IPS-18c (cell line): ENCODE data around the gene TEX2.
"Not testable (repeated sequence)": the region's sequence is repeated elsewhere in the genome, so short reads cannot be mapped to it uniquely, and the experiment has no call there.

Source experiments
- H3K4me3 ChIP-seq: 2 replicates; pipeline ENCODE4 v1.7.0; 2013; ENCODE audit warnings: low read depth, mild to moderate bottlenecking, low read length, moderate library complexity; ENCODE audit not compliant: insufficient read depth
- H3K9me3 ChIP-seq: one replicate; pipeline ENCODE4 v1.6.1; 2013; ENCODE audit warnings: mild to moderate bottlenecking, low read length, moderate library complexity; ENCODE audit not compliant: control insufficient read depth, insufficient read depth

TEX2 gene

DNA sequence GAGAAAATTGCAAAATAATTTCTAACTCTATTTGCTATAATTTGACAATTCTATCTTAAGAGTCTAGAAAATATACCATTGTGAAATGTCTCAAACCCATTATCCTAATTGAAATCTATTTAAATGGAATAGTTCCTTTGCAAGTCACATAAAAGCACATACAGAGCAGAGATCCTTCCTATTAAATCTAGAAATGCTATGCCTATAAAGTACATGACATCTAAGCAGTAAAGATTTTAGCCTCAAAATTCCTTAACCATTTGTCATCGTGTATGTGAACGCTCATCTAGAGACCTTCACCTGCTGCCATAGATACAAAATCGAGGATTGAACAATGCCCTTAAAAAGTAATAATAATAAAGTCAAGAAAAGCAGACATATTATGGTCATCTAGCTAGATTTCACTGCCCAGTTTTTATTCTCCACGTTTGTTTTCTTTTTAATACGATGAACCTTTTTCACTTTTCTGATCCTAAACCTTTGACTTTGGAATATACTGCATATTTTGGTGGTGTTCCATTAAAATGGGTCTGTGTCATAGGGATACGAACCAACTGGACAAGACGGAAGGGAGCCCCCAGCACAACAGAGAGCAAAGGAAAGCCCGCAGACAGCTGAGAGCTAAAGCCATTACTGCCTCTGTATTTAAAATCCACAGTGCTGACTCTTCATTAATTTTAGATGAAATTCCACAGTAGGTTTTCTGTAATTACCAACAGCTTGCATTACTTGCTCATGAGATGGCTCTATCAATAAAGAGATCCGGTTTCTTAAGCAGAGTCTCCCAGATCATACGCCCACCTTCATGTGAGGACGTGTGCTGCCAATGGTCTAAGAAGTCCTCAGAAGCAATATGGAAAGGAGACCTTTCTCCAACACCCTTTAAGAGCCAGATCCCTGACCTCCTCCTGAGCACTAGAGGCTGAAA, 17.6 kb downstream of the TEX2 start:
- Histone ChIP-seq H3K9me3 (no peaks in the 10 kb centered on the region), H3K4me3 (no peak overlapping the region)

DNA sequence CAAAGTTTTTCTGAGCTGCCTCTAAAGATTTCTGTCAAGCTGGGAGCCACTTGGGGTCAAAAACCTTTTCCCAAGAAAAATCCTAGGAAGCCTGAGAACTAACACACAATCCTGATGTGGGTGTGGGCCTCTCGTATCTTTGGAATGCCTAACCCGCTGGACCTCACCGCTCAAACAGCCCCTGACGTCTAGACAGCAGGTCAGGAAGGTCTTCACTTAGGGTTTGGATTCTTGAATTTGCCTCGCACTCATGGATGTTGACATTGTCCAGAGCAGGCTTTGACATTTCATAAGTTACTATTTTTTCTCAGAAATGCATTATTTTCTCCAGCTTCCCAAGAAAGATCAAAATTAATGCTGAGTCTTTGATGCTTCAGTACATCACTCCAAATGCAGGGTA, 18.9 kb downstream of the TEX2 start:
- H3K4me3 ChIP-seq: no peak overlapping the region
- H3K9me3 ChIP-seq: no peaks in the 10 kb centered on the region

DNA sequence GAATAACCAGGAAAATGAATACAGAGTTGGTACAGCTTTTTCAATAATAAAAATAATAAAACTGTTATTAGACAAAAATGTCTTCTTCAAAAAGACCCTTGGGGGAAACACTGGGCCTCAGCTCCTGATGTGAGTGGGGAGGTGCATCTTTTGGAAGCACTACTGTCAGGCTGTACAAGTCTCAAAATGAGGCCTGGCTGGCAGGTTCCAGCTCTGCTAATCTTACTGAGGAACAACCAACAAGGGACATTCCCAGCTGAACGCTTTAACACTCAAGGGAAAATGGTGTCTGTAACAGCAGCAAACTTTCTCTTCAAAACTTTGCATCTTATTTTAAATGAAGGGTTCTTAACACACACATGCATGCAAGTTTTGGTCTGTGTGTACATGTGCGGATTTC, 19.7 kb downstream of the TEX2 start:
- Histone ChIP-seq H3K9me3 (no peaks in the 10 kb centered on the region), H3K4me3 (no peak overlapping the region)

DNA sequence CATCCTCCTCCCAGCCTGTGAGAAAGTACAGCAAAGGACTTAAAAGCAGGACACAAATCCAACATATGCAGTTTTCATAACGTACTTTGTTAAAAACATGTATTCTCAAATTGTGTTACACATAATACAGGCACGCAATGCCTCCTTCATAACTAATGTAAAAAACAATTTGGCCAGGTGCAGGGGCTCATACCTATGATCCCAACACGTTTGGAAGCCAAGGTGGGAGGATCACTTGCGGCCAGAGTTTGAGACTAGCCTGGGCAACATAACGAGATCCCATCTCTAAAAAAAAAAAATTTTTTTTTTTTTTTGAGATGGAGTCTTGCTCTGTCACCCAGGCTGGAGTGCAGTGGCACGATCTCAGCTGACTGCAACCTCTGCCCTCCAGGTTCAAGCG, 20.4 kb downstream of the TEX2 start:
- no peak overlapping the region for H3K4me3 ChIP-seq
- H3K9me3 ChIP-seq: no peaks in the 10 kb centered on the region

DNA sequence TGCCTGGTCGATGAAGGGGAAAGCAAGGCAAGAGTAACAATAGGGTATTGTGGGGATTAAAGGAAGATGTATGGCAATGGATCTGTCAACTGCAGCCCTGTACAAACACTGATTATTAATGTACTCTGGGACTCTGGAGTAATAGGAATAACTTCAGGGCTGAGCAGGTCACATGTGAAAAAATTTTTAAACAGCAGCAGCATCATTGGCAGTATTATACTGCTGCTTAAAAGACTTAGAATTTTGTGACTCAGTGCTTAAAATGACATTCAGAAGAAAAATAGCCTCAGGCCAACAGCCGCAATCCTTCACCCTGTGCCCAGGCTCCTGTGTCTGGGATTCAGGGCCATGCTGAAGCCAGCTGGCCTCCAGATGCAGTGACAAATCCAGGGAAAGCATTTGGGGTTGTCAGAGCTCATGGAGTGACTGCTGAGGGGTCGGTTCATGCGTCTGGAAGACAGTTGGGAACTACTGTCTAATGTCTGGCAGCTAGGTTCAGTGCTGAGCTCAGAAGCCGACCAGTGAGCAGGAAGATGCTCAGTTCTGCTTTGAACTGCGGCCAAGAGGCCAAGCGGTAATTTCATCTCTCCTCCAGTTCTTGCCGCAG, 22.2 kb downstream of the TEX2 start:
- Histone ChIP-seq H3K9me3 (no peaks in the 10 kb centered on the region), H3K4me3 (no peak overlapping the region)

DNA sequence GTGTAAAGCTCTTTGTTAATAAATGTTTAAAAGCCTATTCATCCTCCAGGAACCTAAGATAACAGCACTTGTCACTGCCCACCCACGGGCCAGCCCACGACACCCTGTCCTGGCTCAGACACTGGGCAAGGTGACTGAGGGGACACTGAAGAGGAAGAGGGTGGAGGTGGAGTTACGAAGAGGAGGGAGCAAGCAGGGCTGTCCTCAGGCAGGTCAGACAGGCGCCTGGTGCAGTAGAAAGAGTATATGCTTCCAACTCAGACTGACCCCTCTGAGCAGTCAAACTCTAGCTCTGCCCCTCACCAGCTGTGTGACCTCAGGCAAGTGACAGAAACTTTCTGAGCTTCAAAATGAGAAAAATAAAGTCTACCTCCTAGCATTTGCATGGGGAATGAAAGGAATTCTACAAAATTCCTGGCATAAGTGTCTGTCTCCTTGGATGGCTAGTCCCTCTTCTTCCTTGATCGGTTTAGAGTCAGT, 22.8 kb downstream of the TEX2 start:
- H3K9me3 ChIP-seq: no peaks in the 10 kb centered on the region
- H3K4me3 ChIP-seq: no peak overlapping the region

DNA sequence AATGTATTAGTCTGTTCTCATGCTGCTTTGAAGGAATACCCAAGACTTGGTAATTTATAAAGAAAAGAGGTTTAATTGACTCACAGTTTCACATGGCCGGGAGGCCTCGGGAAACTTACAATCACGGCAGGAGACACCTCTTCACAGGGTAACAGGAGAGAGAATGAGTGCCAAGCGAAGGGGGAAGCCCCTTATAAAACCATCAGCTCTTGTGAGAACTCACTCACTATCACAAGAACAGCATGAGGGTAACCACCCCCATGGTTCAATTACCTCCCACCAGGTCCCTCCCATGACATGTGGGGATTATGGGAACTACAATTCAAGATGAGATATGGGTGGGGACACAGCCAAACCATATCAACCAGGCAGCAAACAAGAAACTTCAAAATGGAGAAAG, 24.6 kb downstream of the TEX2 start:
- H3K4me3 ChIP-seq, H3K9me3 ChIP-seq: not testable (repeated sequence)

DNA sequence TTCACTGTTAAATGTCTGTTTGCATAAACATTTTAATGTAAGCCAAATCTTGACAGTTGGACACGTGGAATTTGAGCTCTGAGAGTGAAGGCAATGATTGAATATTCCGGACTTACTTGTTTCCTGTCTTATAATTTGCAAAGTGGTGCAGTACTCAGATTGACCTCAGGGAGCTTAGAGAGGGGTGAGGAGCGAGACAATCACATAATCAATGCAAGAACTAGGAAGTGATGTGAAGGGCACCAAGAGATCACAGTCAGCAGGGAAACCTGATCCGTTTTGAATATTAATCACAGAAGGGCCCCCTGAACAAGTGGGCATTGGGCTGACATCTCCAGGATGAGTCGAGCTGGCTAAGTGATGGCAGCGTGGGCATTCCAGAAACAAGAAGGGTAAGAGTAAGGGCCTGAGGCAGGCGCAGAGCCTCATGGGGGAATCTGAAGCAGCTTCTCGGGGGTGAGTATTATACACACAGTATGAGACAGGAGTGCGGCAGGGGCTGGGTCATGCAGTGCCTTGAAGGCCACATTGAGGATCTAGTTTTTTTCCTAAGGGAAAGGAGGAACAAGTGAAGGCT, 26.1 kb downstream of the TEX2 start:
- H3K9me3 ChIP-seq: no peaks in the 10 kb centered on the region
- no peak overlapping the region for H3K4me3 ChIP-seq

DNA sequence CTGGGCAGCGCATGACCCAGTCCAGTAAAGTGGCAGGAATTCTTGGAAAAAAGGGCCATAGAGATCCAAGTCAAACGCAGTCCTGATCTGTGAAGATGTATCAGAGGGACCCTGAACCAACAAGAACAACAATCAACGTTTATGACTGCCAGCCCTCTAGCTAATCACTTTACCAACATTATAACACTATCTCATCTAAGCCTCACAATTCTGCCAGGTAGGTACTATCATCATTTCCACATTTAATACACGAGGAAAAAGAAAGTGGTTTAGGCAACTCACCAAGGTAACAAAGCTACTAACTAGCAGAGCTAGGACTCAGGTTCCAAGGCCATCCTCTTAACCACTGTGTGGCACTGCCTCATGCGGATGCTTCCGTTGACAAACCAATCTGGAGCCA, 28.1 kb downstream of the TEX2 start:
- no peak overlapping the region for H3K4me3 ChIP-seq
- no peaks in the 10 kb centered on the region for H3K9me3 ChIP-seq

DNA sequence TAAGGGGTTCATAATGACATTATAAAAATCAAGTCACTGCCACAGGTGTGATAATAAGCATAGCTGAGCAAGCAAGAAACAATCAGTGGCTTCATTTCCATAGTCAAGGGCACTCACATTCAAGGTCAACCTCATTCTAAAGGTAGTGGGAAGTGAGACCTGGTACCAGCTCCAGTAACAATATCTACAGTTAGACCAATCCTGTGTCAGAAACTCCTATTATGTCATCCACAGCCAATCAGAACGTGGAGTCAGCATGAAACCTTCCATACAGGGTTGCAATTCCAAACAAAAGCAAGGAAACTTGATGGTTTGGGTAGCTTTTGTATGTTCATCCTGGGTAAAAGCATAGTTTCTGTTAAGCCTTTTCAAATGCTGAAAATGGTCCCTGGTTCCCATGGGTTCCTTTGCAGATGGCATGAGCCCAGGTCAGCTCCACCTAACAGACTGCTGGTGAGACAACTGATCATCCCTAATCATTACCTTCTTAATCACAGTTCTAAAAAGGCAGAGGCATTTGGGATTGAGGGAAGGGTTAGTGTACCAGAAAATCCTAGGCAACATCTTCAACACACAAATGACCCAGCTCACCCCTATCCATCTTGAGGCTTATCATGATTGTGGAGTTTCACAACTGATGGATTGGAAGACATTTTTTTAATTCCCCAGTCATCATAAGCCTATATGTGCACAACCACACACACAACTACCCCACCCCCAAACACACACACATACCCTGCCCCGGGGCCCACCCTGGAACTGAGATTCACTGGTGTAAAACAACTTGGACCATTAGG, 30.4 kb downstream of the TEX2 start:
- Histone ChIP-seq H3K4me3 (no peak overlapping the region), H3K9me3 (no peaks in the 10 kb centered on the region)

DNA sequence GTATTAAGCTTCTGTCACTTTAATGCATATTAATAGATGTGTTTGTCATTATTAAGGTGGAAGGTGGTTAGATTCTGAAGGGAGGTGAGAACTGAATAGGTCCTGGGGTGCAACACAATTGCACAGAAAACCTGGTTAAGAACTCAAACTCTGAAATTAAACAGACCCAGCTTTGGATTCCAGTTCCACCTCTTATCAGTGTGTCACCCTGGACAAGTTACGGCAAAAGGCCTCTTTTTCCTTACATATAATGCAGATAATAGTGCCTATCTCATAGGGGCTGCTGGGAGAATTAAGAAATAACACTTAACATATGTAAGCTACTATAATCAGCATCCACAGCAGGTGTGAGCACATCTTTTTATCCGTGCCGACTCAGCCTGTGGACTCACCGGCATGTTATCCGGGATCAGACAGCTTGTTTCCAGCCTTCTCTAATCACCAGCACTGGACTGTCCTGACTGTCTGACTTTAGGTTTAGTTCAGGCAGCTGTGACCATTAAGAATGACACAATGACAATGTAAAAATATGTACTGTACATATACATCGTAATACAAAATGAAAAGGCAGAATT, 31.4 kb downstream of the TEX2 start:
- H3K9me3 ChIP-seq: no peaks in the 10 kb centered on the region

DNA sequence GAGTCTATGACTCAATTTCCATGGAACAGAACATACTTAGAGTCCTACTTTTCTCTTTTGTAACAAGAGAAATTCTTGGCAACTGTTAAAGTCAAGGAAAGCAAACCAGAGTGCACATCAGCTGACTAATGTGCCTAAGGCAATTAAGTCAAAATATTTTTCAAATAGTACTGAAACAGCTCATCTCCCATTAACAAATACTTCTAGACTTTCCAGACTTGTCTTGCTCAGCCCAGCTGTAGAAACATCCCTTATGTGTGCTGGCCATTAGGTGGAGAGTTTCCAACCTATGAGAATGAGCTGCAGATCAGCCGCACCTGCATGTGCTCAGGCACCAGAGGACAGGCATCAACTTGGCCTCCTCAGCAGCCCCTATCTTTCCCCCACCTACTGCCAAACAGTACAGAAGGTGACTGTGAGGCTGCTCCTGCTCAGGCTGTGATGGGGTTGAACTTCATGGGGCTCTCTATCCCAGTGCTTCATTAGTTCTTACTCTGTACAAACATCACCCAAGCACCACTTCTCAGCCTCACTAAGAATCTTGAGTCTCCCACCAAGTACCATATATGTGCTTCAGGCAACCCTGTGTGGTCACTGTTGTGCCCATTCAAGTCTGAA, 32.2 kb downstream of the TEX2 start:
- Histone ChIP-seq H3K9me3 (no peaks in the 10 kb centered on the region), H3K4me3 (no peak overlapping the region)

More for the DNA sequence above, 31.4 kb downstream of the TEX2 start:
- no peak overlapping the region for H3K4me3 ChIP-seq

DNA sequence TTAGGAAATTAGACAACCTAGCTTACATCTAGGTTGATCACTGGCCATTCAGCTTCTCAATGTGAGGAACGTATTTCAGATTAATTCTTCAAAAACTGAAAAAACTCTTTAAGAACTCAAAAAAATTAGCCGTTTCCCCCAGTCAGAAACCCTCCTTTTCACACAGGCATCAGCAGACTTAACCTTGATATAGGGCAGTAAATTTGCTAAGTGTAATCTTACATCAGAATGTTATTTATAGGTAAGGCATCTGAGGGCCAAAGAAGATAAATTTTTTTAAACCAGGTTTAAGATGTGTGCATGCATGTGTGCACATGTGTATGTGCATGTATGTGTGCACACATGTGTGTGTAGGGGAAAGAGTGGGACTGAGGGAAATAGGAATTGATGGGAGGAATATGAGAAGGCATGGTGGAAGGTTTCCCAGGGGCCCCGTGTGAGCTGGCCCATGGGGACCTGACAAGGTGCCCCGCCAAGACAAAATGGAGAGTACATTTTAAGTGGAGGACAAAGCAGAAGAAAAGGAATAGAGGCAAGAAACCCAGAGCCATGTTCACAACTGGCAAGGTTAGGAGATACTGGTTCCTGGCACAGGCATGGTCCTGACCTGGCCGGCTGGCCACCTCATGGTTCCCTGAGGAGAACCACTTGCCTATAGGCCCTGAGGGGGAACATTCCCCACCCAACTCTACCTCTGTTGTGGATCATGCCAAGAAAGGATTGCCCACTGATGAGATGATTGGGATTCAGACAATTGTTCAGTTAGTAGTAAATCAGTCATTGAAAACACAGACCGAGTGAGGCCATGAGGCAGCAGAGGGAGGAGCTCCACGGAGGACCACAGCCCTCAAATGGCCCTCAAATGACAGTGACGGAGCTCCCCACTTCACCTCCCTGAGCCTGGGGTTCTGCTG, 33.0 kb downstream of the TEX2 start:
- Histone ChIP-seq H3K4me3 (no peak overlapping the region), H3K9me3 (no peaks in the 10 kb centered on the region)

DNA sequence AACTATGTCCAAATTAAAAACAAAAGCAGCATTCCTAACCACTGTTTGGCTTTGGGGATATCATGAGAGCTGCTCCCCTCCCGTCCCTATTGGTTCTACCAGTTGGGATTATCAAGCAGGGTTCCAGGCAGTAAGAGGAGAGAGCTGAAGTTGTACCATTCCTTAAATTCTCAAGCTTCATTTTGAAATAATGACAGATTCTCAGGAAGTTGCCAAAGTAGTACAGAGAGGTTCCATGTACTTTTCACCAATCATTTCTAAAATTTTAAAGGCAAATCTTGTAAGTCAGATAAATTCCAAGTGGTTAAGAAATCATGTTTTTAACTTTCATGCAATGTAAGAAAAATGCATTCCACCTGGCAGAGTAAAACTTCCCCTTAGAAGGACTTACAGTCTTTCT, 36.9 kb downstream of the TEX2 start:
- Histone ChIP-seq H3K9me3 (no peaks in the 10 kb centered on the region), H3K4me3 (no peak overlapping the region)

DNA sequence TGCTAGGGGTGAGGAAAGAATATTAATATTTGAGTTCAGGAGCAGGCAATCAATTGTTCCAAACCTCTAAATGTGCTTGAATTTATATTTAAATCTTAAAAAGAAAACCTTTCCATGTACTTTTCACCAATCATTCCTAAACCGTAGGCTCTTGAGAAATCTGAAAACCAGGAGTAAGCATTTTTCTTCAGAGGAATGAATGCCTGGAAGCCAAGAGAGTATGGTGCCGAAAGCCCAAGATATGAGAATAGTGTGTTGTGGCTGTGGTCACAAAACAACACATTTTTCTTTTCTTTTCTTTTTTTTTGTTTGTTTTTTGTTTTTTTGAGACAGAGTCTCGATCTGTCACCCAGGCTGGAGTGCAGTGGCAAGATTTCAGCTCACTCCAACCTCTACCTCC, 37.6 kb downstream of the TEX2 start:
- H3K9me3 ChIP-seq: no peaks in the 10 kb centered on the region
- no peak overlapping the region for H3K4me3 ChIP-seq
